GM12874 (cell line): ENCODE results near the gene RNF11.

Experiments
- TF ChIP-seq, protein P1 (sequence below): IDR thresholded peaks from 2 replicates; pipeline ENCODE4 v1.5.1; 2011; ENCODE audit warnings: low read depth, mild to moderate bottlenecking, control low read depth, low read length, moderate library complexity; ENCODE audit not compliant: insufficient read depth

Gene RNF11

GRCh38 chr1:51276286-51276685, 40.2 kb downstream of the RNF11 start:
- TF ChIP-seq, protein P1, sequence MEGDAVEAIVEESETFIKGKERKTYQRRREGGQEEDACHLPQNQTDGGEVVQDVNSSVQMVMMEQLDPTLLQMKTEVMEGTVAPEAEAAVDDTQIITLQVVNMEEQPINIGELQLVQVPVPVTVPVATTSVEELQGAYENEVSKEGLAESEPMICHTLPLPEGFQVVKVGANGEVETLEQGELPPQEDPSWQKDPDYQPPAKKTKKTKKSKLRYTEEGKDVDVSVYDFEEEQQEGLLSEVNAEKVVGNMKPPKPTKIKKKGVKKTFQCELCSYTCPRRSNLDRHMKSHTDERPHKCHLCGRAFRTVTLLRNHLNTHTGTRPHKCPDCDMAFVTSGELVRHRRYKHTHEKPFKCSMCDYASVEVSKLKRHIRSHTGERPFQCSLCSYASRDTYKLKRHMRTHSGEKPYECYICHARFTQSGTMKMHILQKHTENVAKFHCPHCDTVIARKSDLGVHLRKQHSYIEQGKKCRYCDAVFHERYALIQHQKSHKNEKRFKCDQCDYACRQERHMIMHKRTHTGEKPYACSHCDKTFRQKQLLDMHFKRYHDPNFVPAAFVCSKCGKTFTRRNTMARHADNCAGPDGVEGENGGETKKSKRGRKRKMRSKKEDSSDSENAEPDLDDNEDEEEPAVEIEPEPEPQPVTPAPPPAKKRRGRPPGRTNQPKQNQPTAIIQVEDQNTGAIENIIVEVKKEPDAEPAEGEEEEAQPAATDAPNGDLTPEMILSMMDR, result no peak

- TF ChIP-seq, protein P1, result no peak
Measured at GRCh38 chr1:51280321-51280978, 44.4 kb downstream of the RNF11 start.

DNA sequence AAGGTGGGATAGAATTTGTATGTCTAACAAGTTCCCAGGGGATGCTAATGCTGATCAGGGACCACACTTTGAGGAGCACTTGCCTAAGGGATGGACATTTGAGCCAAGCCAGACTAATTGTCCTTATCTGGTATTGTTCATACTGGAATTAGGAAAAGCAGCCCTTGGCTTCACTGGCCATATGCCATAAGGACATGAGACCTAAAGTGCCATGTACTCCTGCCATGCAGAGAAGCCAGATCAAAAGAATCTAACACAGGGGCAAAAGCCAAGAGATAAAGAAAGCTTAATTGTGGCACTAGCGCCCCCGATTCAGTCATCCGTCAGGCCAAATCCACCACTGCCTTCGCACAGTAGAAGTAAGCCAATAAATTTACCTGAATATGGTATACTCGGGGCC, 45.7 kb downstream of the RNF11 start:
- TF ChIP-seq, protein P1, result no peak

- TF ChIP-seq, protein P1, result no peak
Measured at GRCh38 chr1:51282605-51283004, 46.5 kb downstream of the RNF11 start.

GRCh38 chr1:51283979-51284378, 47.9 kb downstream of the RNF11 start:
- TF ChIP-seq, protein P1, result no peak

DNA sequence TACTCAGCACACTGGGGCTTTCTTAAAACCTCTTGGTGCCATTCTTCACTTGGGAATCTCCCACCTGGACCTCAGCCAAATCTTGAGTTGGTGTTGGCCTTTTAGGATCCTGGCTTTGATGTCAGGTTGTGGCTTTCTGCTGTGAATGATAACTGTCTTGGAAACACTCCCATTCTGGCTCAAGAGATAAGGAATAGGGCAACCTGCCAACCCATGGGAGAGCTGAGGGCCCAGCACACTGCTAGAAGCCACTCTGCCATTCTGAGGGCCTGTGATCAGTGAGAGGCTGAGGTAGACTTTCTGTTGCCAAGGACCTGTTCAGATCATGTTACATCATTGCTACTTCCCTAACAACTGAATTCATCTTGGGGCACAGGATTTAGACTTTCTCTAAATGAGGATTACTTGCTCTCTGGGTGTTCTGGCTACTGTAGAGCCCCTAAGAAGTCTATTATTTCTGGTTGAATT, 48.4 kb downstream of the RNF11 start:
- TF ChIP-seq, protein P1, result no peak

- TF ChIP-seq, protein P1, result no peak
Measured at GRCh38 chr1:51285055-51285454, 49.0 kb downstream of the RNF11 start.
